GM21528 (cell line): Measurements from ENCODE around the gene RARG.

Experiments used
- ATAC-seq: cut with Tn5 transposase; IDR thresholded peaks from one replicate; pipeline ENCODE4 v1.9.1; 2021; ENCODE audit warnings: mild to moderate bottlenecking, moderate library complexity; ENCODE audit not compliant: unreplicated experiment, low FRiP score

The RARG gene

GRCh38 chr12:53251477-53252348 is 19.7 kb upstream of the RARG start:
- ATAC-seq, result peak; percentile 66

GRCh38 chr12:53245286-53245685 is 13.3 kb upstream of the RARG start:
- no peak for ATAC-seq

DNA sequence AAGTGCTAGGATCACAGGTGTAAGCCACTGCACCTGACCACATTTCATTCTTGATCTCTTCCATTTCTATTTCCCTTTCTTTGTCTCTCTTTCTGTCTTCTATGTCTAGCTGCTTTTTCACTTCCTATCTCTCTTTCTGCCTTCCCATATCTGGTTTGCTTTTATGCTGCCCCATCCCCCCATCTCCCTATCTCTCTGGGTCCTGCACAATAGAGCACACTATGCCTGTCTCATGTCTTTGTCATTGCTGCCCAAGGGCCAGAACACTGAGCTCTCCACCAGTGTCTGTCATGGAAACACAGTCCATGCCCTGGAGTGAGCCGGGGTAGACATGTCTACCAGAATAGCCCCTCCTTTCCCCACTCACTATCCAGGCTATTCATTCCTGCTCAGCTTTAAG is 12.3 kb upstream of the RARG start:
- no peak for ATAC-seq

DNA sequence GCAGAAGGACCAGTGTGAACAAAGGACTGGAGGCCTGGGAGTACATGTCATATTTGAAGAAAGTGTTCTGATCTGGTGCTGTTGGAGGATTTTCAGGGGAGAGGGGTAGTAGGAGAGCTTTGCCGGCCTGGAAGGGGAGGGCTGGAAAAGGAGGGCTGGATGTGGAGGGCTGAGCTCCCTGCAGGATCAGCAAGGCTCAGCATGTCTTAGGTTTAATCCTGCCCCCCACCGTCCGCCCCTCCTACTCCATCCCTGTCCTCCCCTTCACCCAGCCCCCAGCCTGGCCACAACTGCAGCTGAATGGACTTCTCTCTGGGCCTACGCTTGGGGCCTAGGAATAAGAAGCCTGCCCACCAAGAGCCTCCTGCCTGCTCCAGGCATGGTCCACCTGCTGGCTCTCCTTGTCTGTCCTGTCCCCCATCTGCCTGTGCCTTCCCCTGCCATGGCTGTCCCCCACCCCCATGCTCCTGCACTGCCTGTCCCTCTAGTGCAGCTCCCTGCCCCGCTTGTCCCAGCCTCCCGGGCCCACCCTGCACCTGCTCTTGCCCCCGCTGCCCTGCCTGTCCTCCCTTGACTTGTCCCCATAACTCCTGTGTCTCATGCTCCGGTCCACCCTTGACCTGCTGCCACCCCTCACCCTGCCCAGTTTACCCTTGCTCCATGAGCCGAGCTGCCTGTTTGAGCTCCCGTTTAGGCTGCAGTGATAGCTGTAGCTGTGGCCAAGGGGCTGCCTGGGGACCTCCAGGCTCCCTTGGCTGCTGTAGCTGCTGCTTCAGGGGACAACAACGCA is 9.8 kb upstream of the RARG start:
- no peak for ATAC-seq

DNA sequence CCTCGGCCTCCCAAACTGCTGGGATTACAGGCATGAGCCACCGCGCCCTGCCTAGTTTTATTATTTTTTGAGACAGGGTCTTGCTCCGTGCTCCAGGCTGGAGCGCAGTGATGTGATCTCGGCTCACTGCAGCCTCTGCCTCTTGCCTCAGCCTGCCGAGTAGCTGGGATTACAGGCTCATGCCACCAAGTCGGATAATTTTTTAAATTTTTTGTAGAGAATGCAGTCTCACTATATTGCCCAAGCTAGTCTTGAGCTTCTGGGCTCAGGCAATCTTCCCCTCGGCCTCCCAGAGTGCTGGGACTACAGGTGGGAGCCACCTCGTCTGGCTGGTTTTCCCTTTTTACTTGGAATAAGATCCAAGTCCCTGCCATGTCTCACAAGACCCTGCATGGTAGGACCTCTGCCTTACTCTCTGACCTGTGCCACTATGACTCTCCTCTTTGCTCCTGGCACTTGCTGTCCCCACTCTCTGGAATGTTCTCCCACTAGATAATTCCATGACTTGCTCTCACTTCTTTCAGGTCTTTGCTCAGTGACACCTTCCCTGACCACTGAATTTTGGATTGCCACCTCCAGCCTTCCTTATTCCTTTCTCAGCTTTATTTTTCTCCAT is 7.7 kb upstream of the RARG start:
- ATAC-seq, result no peak

- no peak for ATAC-seq
Measured at GRCh38 chr12:53236443-53237111, 4.6 kb upstream of the RARG start.

- ATAC-seq, result no peak
Measured at GRCh38 chr12:53235742-53236442, 3.9 kb upstream of the RARG start.

- ATAC-seq, result no peak
Measured at GRCh38 chr12:53235164-53235563, 3.2 kb upstream of the RARG start.

- ATAC-seq, result no peak
Measured at GRCh38 chr12:53234271-53234914, 2.4 kb upstream of the RARG start.

GRCh38 chr12:53233671-53234121 is 1.7 kb upstream of the RARG start:
- no peak for ATAC-seq

- ATAC-seq, result no peak
Measured at GRCh38 chr12:53232646-53233461, 845 bp upstream of the RARG start.

- no peak for ATAC-seq
Measured at GRCh38 chr12:53231671-53231920, 413 bp downstream of the RARG start.

- no peak for ATAC-seq
Measured at GRCh38 chr12:53230108-53230845, 1.7 kb downstream of the RARG start.

DNA sequence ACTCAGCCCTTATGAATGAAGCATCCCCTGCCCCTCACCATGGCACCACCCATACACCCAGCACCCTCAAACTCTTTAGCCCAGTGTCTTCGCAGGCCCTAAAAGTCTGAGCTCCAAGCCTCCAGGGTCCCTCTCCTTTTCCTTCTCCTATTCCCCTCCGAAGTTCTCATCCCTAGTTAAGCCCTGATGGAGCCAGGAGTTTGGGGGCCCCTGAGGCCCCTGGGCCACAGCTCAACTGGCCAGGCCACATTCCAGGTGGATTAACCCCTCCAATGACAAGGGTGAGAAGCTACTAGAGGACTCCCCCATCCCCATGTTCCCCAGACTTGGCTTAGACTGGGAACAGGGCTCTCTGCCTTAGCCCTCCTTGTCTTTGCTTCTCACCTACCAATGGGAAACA is 2.6 kb downstream of the RARG start:
- no peak for ATAC-seq

- no peak for ATAC-seq
Measured at GRCh38 chr12:53227836-53228235, 4.2 kb downstream of the RARG start.

- ATAC-seq, result no peak
Measured at GRCh38 chr12:53227341-53227740, 4.7 kb downstream of the RARG start.

DNA sequence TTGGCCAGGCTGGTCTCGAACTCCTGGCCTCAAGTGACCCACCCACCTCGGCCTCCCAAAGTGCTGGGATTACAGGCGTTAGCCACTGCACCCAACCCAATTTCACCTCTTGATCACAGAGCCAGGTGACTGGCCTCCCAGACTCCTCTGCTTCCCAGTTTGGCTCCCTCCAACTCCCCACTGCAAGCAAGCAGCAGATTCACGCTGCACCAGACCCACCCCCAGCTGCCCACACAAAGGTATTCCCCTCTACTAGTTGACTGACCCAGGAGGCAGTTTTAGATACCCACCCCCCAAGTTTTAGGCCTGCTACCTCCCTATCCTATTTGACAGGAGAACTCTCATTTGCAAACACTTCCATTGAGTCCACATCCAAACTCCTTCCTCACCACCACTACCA is 5.2 kb downstream of the RARG start:
- no peak for ATAC-seq

DNA sequence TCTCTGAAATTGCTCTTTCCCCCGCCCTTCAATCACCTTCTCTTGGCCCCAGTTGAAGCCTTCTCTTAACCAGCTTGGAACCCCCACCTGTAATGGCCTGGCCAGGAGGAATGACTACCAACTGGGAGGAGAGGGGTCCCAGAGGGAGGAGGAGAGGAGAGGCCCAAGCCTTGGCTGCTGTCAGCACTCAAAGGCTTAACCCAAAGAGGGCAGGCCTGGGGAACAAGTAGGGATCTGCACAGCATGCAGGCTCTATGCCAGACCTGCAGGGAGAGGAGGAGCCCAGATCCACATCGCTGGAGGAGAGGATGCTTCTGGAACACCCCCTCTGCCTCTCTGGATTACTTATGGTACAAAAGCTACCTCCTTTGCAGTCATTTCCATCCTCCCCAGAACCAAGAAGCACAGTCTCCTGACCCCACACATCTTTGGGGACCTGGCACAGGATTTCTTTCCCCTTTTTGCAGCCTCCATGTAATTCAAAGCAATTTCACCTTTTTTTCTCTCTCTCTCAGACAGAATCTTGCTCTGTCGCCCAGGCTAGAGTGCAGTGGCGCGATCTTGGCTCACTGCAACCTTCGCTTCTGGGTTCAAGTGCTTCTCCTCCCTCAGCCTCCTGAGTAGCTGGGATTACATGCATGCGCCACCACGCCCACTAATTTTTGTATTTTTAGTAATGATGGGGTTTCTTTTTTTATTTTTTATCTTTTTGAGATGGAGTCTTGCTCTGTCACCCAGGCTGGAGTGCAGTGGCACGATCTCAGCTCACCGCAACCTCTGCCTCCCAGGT is 6.2 kb downstream of the RARG start:
- ATAC-seq, result no peak
